ENCODE data around the gene BAZ1B.

The BAZ1B gene

GRCh38 chr7:73436031-73436929 lies 85.8 kb downstream of the BAZ1B start (continued):
- TF ChIP-seq, protein P1, sequence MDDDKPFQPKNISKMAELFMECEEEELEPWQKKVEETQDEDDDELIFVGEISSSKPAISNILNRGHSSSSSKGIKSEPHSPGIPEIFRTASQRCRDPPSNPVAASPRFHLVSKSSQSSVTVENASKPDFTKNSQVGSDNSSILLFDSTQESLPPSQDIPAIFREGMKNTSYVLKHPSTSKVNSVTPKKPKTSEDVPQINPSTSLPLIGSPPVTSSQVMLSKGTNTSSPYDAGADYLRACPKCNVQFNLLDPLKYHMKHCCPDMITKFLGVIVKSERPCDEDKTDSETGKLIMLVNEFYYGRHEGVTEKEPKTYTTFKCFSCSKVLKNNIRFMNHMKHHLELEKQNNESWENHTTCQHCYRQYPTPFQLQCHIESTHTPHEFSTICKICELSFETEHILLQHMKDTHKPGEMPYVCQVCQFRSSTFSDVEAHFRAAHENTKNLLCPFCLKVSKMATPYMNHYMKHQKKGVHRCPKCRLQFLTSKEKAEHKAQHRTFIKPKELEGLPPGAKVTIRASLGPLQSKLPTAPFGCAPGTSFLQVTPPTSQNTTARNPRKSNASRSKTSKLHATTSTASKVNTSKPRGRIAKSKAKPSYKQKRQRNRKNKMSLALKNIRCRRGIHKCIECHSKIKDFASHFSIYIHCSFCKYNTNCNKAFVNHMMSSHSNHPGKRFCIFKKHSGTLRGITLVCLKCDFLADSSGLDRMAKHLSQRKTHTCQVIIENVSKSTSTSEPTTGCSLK (tag by site-specific recombination; IDR thresholded peaks at IDR 0.05), result no peak
- TF ChIP-seq KLF7 (tag by site-specific recombination; IDR thresholded peaks at IDR 0.05; ENCODE audit: borderline replicate concordance) (no peak), ZNF792 (tag by site-specific recombination; IDR thresholded peaks at IDR 0.05) (no peak), ATF2 (tag by site-specific recombination; IDR thresholded peaks at IDR 0.05; ENCODE audit: low read depth) (peak; percentile 44; the same call in 1 of the 2 replicates), ZNF664 (tag by site-specific recombination; IDR thresholded peaks at IDR 0.05) (no peak), ZNF354C (tag by site-specific recombination; IDR thresholded peaks at IDR 0.05; ENCODE audit: borderline replicate concordance, low read depth) (no peak), ZNF514 (tag by site-specific recombination; IDR thresholded peaks at IDR 0.05) (no peak), ZNF248 (tag by site-specific recombination; IDR thresholded peaks at IDR 0.05) (no peak), ZNF132 (tag by site-specific recombination; IDR thresholded peaks at IDR 0.05; ENCODE audit: borderline replicate concordance) (no peak), ZNF114 (tag by site-specific recombination; IDR thresholded peaks at IDR 0.05) (no peak), ZNF837 (tag by site-specific recombination; IDR thresholded peaks at IDR 0.05) (no peak), ZSCAN30 (tag by site-specific recombination; IDR thresholded peaks at IDR 0.05) (no peak), SP7 (tag by site-specific recombination; IDR thresholded peaks at IDR 0.05) (no peak), ZNF623 (tag by site-specific recombination; IDR thresholded peaks at IDR 0.05) (no peak), ZNF747 (tag by site-specific recombination; IDR thresholded peaks at IDR 0.05) (no peak), KLF10 (tag by site-specific recombination; IDR thresholded peaks at IDR 0.05) (peak; percentile 37; the same call in 1 of the 2 replicates), ZSCAN16 (tag by site-specific recombination; IDR thresholded peaks at IDR 0.05) (no peak), ZNF394 (tag by site-specific recombination; IDR thresholded peaks at IDR 0.05; ENCODE audit: borderline replicate concordance) (no peak)
- TF ChIP-seq, protein P2, sequence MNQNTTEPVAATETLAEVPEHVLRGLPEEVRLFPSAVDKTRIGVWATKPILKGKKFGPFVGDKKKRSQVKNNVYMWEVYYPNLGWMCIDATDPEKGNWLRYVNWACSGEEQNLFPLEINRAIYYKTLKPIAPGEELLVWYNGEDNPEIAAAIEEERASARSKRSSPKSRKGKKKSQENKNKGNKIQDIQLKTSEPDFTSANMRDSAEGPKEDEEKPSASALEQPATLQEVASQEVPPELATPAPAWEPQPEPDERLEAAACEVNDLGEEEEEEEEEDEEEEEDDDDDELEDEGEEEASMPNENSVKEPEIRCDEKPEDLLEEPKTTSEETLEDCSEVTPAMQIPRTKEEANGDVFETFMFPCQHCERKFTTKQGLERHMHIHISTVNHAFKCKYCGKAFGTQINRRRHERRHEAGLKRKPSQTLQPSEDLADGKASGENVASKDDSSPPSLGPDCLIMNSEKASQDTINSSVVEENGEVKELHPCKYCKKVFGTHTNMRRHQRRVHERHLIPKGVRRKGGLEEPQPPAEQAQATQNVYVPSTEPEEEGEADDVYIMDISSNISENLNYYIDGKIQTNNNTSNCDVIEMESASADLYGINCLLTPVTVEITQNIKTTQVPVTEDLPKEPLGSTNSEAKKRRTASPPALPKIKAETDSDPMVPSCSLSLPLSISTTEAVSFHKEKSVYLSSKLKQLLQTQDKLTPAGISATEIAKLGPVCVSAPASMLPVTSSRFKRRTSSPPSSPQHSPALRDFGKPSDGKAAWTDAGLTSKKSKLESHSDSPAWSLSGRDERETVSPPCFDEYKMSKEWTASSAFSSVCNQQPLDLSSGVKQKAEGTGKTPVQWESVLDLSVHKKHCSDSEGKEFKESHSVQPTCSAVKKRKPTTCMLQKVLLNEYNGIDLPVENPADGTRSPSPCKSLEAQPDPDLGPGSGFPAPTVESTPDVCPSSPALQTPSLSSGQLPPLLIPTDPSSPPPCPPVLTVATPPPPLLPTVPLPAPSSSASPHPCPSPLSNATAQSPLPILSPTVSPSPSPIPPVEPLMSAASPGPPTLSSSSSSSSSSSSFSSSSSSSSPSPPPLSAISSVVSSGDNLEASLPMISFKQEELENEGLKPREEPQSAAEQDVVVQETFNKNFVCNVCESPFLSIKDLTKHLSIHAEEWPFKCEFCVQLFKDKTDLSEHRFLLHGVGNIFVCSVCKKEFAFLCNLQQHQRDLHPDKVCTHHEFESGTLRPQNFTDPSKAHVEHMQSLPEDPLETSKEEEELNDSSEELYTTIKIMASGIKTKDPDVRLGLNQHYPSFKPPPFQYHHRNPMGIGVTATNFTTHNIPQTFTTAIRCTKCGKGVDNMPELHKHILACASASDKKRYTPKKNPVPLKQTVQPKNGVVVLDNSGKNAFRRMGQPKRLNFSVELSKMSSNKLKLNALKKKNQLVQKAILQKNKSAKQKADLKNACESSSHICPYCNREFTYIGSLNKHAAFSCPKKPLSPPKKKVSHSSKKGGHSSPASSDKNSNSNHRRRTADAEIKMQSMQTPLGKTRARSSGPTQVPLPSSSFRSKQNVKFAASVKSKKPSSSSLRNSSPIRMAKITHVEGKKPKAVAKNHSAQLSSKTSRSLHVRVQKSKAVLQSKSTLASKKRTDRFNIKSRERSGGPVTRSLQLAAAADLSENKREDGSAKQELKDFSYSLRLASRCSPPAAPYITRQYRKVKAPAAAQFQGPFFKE (tag by site-specific recombination; IDR thresholded peaks at IDR 0.05; ENCODE audit: borderline replicate concordance), result no peak

All from HEK293 (cell line).